ENCODE measurements around the gene NR1H4.
"Not testable (repeated sequence)": the region's sequence is repeated elsewhere in the genome, so short reads cannot be mapped to it uniquely, and the experiment has no call there.

Gene NR1H4

GRCh38 chr12:100473050-100473715 is 483 bp upstream of the NR1H4 start:
- DNase-seq, result no peak

GRCh38 chr12:100474617-100475016 is 951 bp downstream of the NR1H4 start:
- no peak for DNase-seq

- no peak for DNase-seq
Measured at GRCh38 chr12:100476013-100476751, 2.5 kb downstream of the NR1H4 start.

GRCh38 chr12:100481021-100481420 is 7.4 kb downstream of the NR1H4 start:
- DNase-seq, result no peak

GRCh38 chr12:100484183-100484886 is 10.7 kb downstream of the NR1H4 start:
- no peak for DNase-seq

DNA sequence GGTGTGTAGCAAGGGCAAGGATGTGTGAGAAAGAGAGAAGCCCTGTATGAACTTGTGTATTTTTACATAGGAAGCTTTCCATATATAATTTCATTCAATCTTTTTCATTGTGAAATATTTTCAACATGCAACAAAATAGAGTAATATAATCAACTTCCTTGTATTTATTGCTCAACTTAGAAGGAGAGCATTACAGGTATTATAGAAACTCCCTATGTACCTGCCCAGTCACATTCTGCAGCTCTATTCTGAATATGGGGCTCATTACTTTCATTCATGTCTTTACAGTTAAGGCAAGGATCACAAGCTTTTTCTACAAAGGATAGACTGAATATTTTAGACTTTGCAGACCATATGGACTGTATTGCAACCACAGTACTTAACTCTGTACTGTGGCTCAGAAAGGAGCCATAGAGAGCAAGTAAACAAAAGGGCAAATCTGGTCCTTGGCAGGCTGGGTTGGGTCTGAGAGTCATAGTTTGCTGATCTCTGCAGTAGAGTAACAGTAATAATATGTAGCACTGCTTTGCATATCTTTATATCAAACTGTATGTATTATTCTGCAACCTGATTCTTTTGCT is 11.3 kb downstream of the NR1H4 start:
- DNase-seq, result no peak

GRCh38 chr12:100485983-100486382 is 12.3 kb downstream of the NR1H4 start:
- DNase-seq, result no peak

DNA sequence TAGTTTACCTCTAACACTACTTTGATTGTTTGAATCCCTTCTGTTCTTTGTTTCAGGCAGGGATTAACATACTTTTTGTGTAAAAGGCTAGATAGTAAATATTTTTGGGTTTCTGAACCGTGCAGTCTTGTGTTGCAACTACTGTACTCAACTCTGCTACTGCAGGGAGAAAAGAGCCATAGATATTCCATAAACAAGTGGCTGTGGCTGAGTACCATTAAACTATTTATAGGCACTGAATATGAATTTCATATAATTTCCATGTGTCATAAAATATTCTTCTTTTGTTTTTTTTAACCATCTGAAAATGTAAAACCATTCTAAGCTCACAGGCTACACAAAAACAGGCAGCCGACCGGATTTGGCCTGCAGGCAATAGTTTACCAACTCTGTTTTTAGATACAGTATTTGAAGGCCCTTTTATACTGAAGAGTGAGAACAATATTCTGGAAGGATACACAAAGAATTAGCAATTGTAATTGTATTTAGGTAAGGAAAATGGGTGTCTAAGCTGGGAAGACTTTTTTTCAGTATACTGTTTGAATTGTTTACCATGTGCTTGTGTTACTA is 15.7 kb downstream of the NR1H4 start:
- no peak for DNase-seq

DNA sequence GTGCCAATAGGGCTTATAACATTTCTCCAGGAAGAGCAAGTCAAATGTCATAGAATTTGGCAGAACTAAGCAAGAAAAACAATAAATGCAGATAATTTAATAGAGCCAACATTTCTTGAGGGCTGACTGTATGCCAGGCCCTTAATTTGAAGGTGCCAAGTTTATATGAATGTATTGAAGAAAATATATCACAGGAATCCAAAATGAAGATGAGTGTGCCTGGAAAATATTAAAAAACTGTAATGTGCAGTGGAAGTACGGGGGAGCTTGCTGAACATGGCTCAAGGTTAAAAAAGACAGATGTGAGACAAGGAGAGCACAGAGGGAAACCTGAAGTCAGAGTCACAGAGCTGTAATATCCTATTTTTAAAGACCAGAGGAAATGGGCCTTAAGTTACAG is 16.4 kb downstream of the NR1H4 start:
- no peak for DNase-seq

- DNase-seq, result no peak
Measured at GRCh38 chr12:100491104-100491503, 17.4 kb downstream of the NR1H4 start.

DNA sequence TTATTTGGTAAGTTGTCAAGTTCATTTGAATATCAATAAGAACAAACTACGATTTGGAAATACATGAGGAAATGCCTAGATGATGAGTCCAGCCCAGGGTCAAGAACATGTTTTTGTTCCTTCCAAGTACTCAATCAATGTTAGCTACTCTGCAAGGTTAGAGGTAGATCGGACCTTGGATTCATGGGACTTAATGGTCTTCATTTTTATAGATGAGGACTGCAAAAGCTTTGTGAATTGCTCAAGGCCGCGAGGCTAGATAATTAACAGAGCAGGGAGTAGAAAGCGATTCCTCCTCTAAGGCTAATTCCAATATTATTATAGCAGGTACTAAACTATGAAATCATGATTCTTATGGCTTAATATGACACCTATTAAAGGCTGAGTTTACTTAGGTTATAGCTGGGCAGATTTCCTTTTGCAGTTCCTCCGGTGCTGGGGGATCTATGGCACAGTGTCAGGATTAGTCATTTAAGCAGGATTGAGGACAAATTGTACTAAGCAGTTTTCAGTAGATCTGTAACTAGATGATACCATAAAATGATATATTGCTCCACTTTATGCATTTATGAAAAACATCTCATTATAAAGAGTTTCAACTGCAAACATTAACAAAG is 19.8 kb downstream of the NR1H4 start:
- DNase-seq, result no peak

- no peak for DNase-seq
Measured at GRCh38 chr12:100494026-100494425, 20.4 kb downstream of the NR1H4 start.

DNA sequence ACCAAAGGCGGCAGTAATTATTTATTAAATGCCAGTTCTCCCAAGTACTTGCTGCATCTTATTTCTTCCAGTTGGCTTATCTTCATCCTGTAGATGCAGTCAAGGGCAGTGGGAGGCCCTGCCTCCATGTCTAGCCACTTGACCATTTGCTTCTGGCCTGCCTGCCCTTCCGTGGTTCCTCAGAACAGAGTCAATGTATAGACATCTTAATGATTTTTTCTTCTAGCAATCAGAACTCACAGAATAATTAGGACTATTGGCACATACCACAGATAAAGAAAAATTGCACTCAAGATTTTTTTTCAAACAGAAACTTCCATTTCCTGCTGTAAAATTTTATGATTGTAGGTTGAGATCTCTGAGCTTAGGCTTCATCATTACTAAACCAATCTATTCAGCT is 20.9 kb downstream of the NR1H4 start:
- DNase-seq, result no peak

GRCh38 chr12:100497105-100497795 is 23.6 kb downstream of the NR1H4 start:
- no peak for DNase-seq

DNA sequence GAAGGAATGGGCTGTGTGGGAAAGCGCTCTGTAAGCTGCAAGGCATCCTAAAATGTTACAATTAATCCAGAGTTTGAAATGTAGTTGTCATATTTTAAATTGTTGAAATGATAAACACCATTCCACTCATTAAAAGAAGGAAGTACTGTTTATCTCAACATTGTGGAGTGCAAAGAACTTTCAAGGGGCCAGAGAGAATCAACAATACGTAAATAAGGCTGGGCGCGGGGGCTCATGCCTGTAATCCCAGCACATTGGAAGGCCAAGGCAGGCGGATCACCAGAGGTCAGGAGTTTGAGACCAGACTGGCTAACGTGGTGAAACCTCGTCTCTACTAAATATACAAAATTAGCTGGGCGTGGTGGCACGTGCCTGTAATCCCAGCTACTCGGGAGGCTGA is 24.5 kb downstream of the NR1H4 start:
- DNase-seq, result no peak

GRCh38 chr12:100499416-100499815 is 25.8 kb downstream of the NR1H4 start:
- DNase-seq, result no peak

GRCh38 chr12:100502718-100503117 is 29.1 kb downstream of the NR1H4 start:
- DNase-seq, result not testable (repeated sequence)

DNA sequence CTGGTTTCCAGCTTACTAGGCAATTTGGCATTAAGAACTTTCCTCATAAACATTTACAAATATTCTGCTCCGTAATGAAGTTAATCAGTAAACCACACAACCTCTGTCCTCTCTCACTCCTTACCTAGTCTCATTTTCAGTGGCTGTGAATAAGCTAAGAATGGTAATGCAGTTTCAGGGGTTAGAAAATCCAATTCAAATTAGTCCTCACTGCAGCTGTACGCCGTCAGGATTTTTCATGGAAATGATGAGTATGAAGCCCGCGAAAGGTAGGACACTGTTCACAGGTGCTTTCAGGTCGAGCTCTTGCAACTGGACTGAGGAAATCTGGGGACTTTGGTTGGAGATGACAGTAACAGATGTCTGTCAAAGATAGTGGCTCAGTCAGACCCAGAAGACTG is 29.6 kb downstream of the NR1H4 start:
- no peak for DNase-seq

DNA sequence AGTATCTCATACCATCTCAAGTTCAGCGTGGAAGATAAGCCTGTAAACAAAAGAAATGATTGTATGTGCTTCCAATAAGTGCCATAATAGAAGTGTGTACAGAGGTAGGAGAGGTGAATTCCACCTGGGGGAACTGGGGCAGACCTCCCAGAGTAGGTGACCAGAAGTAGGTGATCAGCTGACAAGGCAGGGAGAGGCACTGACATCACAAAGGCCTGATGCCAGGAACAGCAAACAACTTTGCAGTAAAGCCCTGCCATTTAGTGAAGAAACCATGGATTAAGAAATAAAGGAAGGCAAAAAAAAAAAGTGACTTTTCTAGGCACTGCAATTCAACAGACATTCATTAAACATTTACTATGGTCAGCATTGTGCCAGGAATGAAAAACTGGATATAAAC is 31.1 kb downstream of the NR1H4 start:
- no peak for DNase-seq

- DNase-seq, result no peak
Measured at GRCh38 chr12:100508751-100509150, 35.1 kb downstream of the NR1H4 start.

- no peak for DNase-seq
Measured at GRCh38 chr12:100512692-100513091, 39.0 kb downstream of the NR1H4 start.

GRCh38 chr12:100515968-100516367 is 42.3 kb downstream of the NR1H4 start:
- no peak for DNase-seq
